GM21576 (cell line): Measurements from ENCODE around the gene VAV3.

Experiments
- ATAC-seq: cut with Tn5 transposase; IDR thresholded peaks from one replicate; pipeline ENCODE4 v1.9.1; 2021; ENCODE audit warnings: mild to moderate bottlenecking, moderate library complexity; ENCODE audit not compliant: unreplicated experiment

VAV3 gene

DNA sequence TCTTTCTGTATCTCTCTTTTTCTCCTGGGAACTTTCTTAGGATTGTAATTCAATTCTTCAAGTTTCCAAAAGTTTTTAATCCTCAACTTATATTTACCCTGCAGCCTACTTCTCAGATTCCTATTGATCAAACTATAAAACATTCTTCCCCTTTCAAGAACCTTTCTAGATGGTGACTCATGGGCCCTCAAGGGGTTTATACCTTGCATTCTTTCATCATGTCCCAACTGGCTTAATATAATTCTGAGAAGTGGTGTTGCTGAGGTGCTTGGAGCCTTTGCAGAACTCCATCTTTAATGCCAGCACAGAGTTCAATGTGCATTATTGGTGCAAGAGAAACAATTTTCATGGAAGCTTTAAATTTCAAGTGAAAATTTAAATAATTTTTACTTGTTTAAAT lies 273.4 kb downstream of the VAV3 start:
- ATAC-seq: no peak

GRCh38 chr1:107690491-107690890 lies 274.5 kb downstream of the VAV3 start:
- ATAC-seq: no peak

DNA sequence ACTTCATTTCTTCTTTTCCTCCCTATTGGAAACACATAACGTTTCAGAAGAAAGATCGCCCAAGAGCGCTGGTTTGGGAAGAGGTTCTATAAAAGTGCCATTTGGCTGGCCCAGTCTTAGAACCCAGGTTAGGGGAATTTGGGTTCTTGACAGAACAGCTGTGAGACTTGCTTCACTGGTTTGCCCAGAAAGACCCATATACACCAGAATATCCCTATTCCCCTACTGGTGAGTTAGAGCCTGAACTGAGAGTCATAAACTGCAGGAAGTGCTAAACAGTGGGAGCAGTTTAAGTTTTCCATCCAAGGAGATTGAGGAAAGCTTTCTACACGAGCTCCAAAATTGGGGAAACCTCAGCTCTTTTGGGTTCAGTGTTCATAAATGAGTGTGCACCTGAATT lies 275.2 kb downstream of the VAV3 start:
- no peak for ATAC-seq

DNA sequence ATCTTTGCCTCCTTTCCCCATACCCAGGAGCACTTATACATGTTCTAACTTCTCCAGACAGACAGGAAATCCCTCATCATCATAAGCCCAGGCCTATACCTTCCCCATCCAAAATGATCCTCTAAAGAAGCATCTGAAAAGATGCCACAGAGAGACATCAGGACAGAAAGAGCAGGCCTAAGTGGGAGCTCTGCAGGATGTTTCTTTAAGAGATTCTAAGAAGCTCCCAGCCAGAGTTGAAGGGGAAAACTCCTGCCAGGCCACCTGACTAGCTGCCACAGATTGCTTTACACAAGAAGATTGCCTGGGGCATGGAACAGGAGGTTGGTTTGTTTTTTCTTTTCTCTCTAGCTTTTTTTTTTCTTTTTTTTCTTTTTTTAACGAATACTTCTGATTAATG lies 275.8 kb downstream of the VAV3 start:
- no peak for ATAC-seq

DNA sequence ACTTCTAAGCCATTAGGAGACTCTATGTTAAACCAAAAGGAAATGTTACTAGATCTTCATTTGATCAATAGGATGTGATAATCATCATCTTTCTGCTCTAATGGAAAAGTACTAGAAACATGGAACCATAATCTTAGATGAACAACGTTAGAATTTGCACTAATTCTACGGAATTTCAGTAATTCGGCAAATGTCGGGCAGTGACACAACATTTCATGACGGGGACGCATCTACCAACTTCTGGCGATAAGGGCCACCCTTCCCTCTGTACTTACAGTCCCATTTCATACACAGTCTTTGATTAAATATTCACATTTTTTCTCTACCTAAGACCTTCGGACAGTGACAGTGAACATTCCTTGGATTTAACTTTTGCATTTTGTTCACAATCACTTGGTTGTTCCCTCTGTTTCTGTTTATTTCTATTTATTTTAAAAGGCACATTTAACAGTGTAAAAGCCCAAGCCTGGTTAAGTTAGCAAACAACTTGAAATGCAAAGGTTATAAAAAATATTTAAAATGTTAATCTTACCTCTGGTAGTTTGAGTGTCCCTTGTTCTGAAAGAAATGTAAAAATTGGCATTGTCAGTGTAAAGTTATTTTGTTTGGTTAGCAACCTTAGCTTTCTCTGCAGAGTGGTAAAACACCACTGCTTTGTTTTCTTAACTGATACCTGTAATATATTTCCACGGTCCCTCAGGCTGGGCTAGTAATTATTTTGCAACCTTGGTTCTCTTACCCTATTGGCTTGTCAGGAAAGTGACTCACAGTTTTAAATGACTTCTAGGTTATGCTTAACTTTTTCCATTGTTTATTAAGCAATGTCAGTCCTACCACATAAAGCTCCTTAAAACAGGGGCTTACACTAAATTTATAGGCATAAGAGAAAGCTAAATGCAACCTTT lies 276.9 kb downstream of the VAV3 start:
- ATAC-seq: no peak

- no peak for ATAC-seq
These were observed 281.3 kb downstream of the VAV3 start for GRCh38 chr1:107683683-107684082.

DNA sequence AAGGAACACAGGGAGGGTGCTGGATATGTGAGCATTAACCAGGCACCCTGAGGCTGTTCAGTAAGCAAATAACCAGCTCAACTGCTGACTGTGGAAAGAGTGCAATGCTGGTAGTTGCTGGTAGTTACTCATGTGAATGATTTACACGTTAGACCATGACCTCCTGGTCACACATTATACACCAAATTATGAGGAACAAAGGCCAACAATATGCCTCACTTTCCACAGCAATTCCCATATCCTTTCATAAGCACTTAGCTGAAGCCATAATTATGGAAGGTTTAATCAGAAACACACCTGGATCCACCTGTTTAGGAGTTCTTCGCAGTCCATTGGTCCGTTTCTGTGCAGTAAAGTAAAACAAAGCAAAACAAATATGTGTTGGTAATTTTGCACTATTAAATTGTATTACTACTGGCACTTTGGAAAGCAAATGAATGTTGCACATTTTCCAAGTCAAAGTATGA lies 281.8 kb downstream of the VAV3 start:
- no peak for ATAC-seq

GRCh38 chr1:107682467-107682866 lies 282.5 kb downstream of the VAV3 start:
- ATAC-seq: no peak

- ATAC-seq: no peak
These were observed 283.9 kb downstream of the VAV3 start for GRCh38 chr1:107681001-107681479.

DNA sequence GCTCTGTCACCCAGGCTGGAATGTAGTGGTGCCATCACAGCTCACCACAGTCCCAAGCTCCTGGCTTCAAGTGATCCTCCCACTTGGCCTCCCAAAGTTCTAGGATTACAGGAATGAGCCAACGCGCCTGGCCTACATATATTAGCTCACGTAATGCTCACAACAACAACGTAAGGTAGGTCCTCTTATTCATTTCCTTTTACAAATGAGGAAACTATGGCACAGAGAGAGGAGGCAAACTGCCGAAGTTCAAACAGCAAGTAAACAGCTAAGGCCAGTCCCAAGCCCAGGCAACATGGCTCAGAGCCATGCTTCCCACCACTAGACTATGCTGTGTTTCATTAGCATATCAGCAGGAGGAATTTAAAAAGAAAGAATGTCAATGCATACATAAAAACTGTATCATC lies 284.4 kb downstream of the VAV3 start:
- ATAC-seq: no peak

DNA sequence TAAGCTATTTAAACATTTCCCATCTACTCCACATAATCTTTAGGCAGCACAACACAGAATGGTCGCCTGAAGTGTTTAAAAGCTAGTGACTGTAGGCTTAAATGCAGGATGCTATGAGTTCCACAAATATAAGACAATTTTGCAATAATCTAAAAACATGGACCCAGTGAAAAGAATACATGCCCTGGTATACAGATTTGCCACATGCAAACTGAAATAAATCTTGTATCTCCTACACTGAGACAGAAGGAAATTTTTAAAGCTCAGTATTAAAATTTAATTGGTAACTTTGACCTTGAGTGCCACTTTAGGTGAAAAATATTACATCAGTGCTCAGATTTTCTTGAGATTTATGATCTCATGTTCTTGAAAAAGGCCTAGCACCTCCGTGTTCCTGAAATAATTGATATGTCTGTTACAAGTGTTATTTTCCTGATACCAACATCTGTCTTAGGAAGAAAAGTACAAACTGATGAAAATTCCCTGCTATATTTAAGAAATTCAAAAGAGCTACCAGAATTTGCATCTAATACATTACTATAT lies 285.5 kb downstream of the VAV3 start:
- no peak for ATAC-seq

- no peak for ATAC-seq
These were observed 286.0 kb downstream of the VAV3 start for GRCh38 chr1:107678993-107679392.

DNA sequence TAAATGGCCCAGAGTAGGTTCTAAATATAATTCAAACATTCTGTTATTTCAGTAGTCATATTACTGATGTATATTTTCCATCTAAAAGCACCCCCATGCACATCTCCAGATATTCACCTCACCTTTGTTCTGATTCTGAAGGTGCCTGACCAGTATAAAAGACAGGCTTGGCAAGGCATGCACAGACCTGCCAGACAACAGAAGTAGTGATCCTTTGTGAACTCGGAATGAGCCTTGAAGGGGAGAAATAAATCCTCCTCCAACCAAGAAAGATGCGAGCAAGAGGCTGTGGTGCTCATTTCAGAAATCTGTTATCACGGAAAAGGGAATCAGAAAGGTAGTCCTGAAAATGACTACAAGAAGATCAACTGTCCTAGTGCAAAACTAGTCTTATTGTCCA lies 287.3 kb downstream of the VAV3 start:
- ATAC-seq: no peak

DNA sequence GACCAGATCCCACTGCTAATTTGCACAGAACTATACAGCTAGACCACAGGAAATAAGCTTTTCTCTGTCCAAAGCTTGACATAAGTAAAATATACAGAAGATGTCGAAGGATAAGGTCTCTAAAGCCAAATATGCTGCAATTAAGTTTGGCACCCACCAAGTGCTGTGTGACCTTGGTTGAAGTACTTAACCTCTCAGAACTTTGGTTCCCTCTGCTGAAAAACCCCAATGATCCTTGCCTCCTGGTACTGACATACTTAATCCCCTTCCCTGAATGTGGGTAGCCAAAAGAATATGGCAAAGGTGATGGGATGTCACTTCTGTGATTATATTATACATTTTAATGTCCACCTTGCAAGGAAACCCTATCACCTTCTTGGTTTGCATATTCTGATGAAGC lies 290.5 kb downstream of the VAV3 start:
- no peak for ATAC-seq

GRCh38 chr1:107673006-107673405 lies 292.0 kb downstream of the VAV3 start:
- ATAC-seq: no peak

- no peak for ATAC-seq
These were observed 294.5 kb downstream of the VAV3 start for GRCh38 chr1:107670397-107671040.

DNA sequence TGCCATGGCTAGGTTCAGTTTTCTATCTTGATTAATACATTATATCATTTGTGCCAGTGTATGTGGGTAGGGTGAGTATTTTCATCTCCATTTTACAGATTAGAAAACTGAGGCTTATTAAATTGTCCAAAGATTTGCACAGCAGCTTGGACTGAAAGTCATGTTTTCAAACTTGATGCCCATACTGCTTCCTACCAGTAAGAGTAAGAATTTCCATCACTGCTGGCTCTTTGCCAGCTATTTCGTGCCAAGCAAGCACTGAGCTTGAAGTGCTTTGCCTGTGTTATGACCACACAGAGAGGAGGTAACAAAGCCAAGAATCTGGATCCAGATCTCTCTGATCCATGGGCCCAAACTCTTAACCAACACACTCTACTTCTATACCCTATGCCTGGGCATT lies 295.0 kb downstream of the VAV3 start:
- ATAC-seq: no peak

GRCh38 chr1:107668762-107669161 lies 296.2 kb downstream of the VAV3 start:
- ATAC-seq: no peak

- ATAC-seq: no peak
These were observed 298.5 kb downstream of the VAV3 start for GRCh38 chr1:107666493-107666892.

GRCh38 chr1:107664982-107665925 lies 299.7 kb downstream of the VAV3 start:
- no peak for ATAC-seq

DNA sequence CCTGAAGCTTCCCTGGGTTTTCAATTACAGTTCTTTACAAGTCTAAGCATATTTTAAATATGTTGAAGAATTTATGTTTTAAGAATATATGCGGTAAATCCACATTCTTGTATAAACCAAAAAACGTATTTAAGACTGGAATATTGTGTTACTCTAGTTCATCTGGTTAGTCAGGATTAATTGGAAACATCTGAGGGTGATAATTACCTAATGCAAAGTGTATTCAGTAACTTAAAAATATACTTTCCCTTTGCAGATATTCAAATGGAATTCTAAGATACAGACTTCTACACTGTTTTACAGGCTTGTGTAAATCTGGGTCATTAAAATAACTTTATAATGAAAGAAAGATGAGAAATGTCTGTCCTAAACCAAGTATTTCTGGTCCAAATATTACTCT lies 302.0 kb downstream of the VAV3 start:
- no peak for ATAC-seq
